Measurements from ENCODE around the gene B9D2. TPM values are rescaled to one million over a fixed set of nuclear protein-coding genes. Genes with fewer than 3 reads are reported as not detected.
A peak's percentile ranks its signal among the peaks of the same experiment; 100 is the strongest.
"Not testable (repeated sequence)": the region's sequence is repeated elsewhere in the genome, so short reads cannot be mapped to it uniquely, and the experiment has no call there.

The B9D2 gene
- total RNA-seq = 1 to 10 TPM; 3.5 to 4.1 TPM

- peaks cover 2% of the 10 kb centered on the region for H3K36me3 Mint-ChIP-seq (ENCODE audit: low read depth)
- H3K4me1 Mint-ChIP-seq (ENCODE audit: low read depth) = peaks cover 30% of the 10 kb centered on the region
- DNase-seq = peak; percentile 99
- intact Hi-C loops (cut with micrococcal nuclease) = loop anchor here (1.0 kb wide), 3 partner anchors 11 to 101 kb away; partner anchors contain the start of genes BCKDHA, EXOSC5 and TGFB1
- no peaks in the 10 kb centered on the region for H3K9me3 Mint-ChIP-seq
- CTCF ChIA-PET = interaction anchor here (0.6 to 3.9 kb wide), 9 partner anchors 8 to 512 kb away, joined by 3 to 19 read pairs (median 3); partner anchors contain the start of gene TGFB1
- no peaks in the 10 kb centered on the region for H3K27me3 Mint-ChIP-seq (ENCODE audit: low read depth)
- H3K4me3 Mint-ChIP-seq = peak within 1 kb of the TSS; percentile 97
- H3K27ac Mint-ChIP-seq = peak within 1 kb of the TSS; percentile 97
Measured at GRCh38 chr19:41363753-41364523, at the start of gene B9D2. Gene B9D2 (minus strand): TSS chr19:41364149. CDS start chr19:41363519, 630 bp downstream.

GRCh38 chr19:41412953-41413352 is 49.0 kb upstream of the B9D2 start:
- no peak overlapping the region for H3K4me3 Mint-ChIP-seq
- peaks cover 4% of the 10 kb centered on the region for H3K36me3 Mint-ChIP-seq (ENCODE audit: low read depth)
- CTCF ChIA-PET = no interaction called here
- H3K27me3 Mint-ChIP-seq (ENCODE audit: low read depth) = no peaks in the 10 kb centered on the region
- H3K9me3 Mint-ChIP-seq = no peaks in the 10 kb centered on the region
- intact Hi-C loops (cut with micrococcal nuclease) = no loop called here
- DNase-seq = no peak
- no peak overlapping the region for H3K27ac Mint-ChIP-seq
- peaks cover 7% of the 10 kb centered on the region for H3K4me1 Mint-ChIP-seq (ENCODE audit: low read depth)

GRCh38 chr19:41411968-41412265 is 48.0 kb upstream of the B9D2 start:
- Mint-ChIP-seq H3K27ac (no peak overlapping the region), H3K4me3 (no peak overlapping the region), H3K36me3 (ENCODE audit: low read depth) (peaks cover 4% of the 10 kb centered on the region), H3K4me1 (ENCODE audit: low read depth) (peaks cover 7% of the 10 kb centered on the region), H3K9me3 (no peaks in the 10 kb centered on the region), H3K27me3 (ENCODE audit: low read depth) (no peaks in the 10 kb centered on the region)
- intact Hi-C loops (cut with micrococcal nuclease) = no loop called here
- DNase-seq = no peak
- CTCF ChIA-PET = no interaction called here

- no peak overlapping the region for H3K27ac Mint-ChIP-seq
- DNase-seq = no peak
- intact Hi-C loops (cut with micrococcal nuclease) = no loop called here
- CTCF ChIA-PET = no interaction called here
- peaks cover 7% of the 10 kb centered on the region for H3K4me1 Mint-ChIP-seq (ENCODE audit: low read depth)
- no peak overlapping the region for H3K4me3 Mint-ChIP-seq
- peaks cover 4% of the 10 kb centered on the region for H3K36me3 Mint-ChIP-seq (ENCODE audit: low read depth)
- no peaks in the 10 kb centered on the region for H3K9me3 Mint-ChIP-seq
- H3K27me3 Mint-ChIP-seq (ENCODE audit: low read depth) = no peaks in the 10 kb centered on the region
Measured at GRCh38 chr19:41411100-41411967, 47.4 kb upstream of the B9D2 start.

GRCh38 chr19:41410336-41411054 is 46.5 kb upstream of the B9D2 start:
- DNase-seq = no peak
- Mint-ChIP-seq H3K4me1 (ENCODE audit: low read depth) (peaks cover 7% of the 10 kb centered on the region), H3K4me3 (no peak overlapping the region), H3K27me3 (ENCODE audit: low read depth) (no peaks in the 10 kb centered on the region), H3K9me3 (no peaks in the 10 kb centered on the region), H3K36me3 (ENCODE audit: low read depth) (peaks cover 4% of the 10 kb centered on the region), H3K27ac (no peak overlapping the region)
- intact Hi-C loops (cut with micrococcal nuclease) = no loop called here
- CTCF ChIA-PET = no interaction called here

- DNase-seq = no peak
- Mint-ChIP-seq H3K36me3 (ENCODE audit: low read depth) (peaks cover 4% of the 10 kb centered on the region), H3K27ac (no peak overlapping the region), H3K27me3 (ENCODE audit: low read depth) (no peaks in the 10 kb centered on the region), H3K9me3 (no peaks in the 10 kb centered on the region), H3K4me1 (ENCODE audit: low read depth) (peaks cover 7% of the 10 kb centered on the region), H3K4me3 (no peak overlapping the region)
- intact Hi-C loops (cut with micrococcal nuclease) = no loop called here
- CTCF ChIA-PET = interaction anchor here (1.5 kb wide), 1 partner anchor 233 kb away, joined by 3 read pairs; no protein-coding TSS in a partner anchor
Measured at GRCh38 chr19:41409288-41409687, 45.3 kb upstream of the B9D2 start.

GRCh38 chr19:41408846-41409245 is 44.9 kb upstream of the B9D2 start:
- H3K36me3 Mint-ChIP-seq (ENCODE audit: low read depth); DNase-seq; H3K27ac Mint-ChIP-seq; H3K27me3 Mint-ChIP-seq (ENCODE audit: low read depth); intact Hi-C loops (cut with micrococcal nuclease); H3K4me3 Mint-ChIP-seq; H3K9me3 Mint-ChIP-seq; H3K4me1 Mint-ChIP-seq (ENCODE audit: low read depth): not testable (repeated sequence)
- CTCF ChIA-PET = interaction anchor here (1.5 kb wide), 1 partner anchor 233 kb away, joined by 3 read pairs; no protein-coding TSS in a partner anchor

GRCh38 chr19:41408256-41408655 is 44.3 kb upstream of the B9D2 start:
- H3K27ac Mint-ChIP-seq = no peak overlapping the region
- H3K4me3 Mint-ChIP-seq = no peak overlapping the region
- H3K36me3 Mint-ChIP-seq (ENCODE audit: low read depth) = no peaks in the 10 kb centered on the region
- CTCF ChIA-PET = interaction anchor here (0.7 to 1.5 kb wide), 3 partner anchors 161 to 234 kb away, joined by 3 to 6 read pairs (median 6); no protein-coding TSS in a partner anchor
- intact Hi-C loops (cut with micrococcal nuclease) = no loop called here
- no peaks in the 10 kb centered on the region for H3K27me3 Mint-ChIP-seq (ENCODE audit: low read depth)
- no peak for DNase-seq
- no peaks in the 10 kb centered on the region for H3K9me3 Mint-ChIP-seq
- peaks cover 9% of the 10 kb centered on the region for H3K4me1 Mint-ChIP-seq (ENCODE audit: low read depth)

GRCh38 chr19:41407271-41407670 is 43.3 kb upstream of the B9D2 start:
- H3K27ac Mint-ChIP-seq = no peak overlapping the region
- DNase-seq = no peak
- no peaks in the 10 kb centered on the region for H3K27me3 Mint-ChIP-seq (ENCODE audit: low read depth)
- CTCF ChIA-PET = interaction anchor here (0.7 kb wide), 1 partner anchor 232 kb away, joined by 3 read pairs; no protein-coding TSS in a partner anchor
- no peak overlapping the region for H3K4me3 Mint-ChIP-seq
- no peaks in the 10 kb centered on the region for H3K36me3 Mint-ChIP-seq (ENCODE audit: low read depth)
- intact Hi-C loops (cut with micrococcal nuclease) = no loop called here
- peaks cover 9% of the 10 kb centered on the region for H3K4me1 Mint-ChIP-seq (ENCODE audit: low read depth)
- H3K9me3 Mint-ChIP-seq = no peaks in the 10 kb centered on the region

GRCh38 chr19:41405776-41406175 is 41.8 kb upstream of the B9D2 start:
- no peaks in the 10 kb centered on the region for H3K9me3 Mint-ChIP-seq
- peaks cover 3% of the 10 kb centered on the region for H3K36me3 Mint-ChIP-seq (ENCODE audit: low read depth)
- H3K27ac Mint-ChIP-seq = no peak overlapping the region
- no peak for DNase-seq
- no peak overlapping the region for H3K4me3 Mint-ChIP-seq
- CTCF ChIA-PET = no interaction called here
- no peaks in the 10 kb centered on the region for H3K27me3 Mint-ChIP-seq (ENCODE audit: low read depth)
- intact Hi-C loops (cut with micrococcal nuclease) = no loop called here
- H3K4me1 Mint-ChIP-seq (ENCODE audit: low read depth) = peaks cover 13% of the 10 kb centered on the region

GRCh38 chr19:41403181-41403970 is 39.4 kb upstream of the B9D2 start:
- H3K4me3 Mint-ChIP-seq = no peak overlapping the region
- intact Hi-C loops (cut with micrococcal nuclease) = no loop called here
- no peaks in the 10 kb centered on the region for H3K27me3 Mint-ChIP-seq (ENCODE audit: low read depth)
- no peak overlapping the region for H3K27ac Mint-ChIP-seq
- no peak for DNase-seq
- peaks cover 3% of the 10 kb centered on the region for H3K36me3 Mint-ChIP-seq (ENCODE audit: low read depth)
- H3K4me1 Mint-ChIP-seq (ENCODE audit: low read depth) = peaks cover 15% of the 10 kb centered on the region
- CTCF ChIA-PET = interaction anchor here (0.6 kb wide), 1 partner anchor 46 kb away, joined by 3 read pairs; no protein-coding TSS in a partner anchor
- H3K9me3 Mint-ChIP-seq = no peaks in the 10 kb centered on the region
